MCF 10A (cell line): ENCODE data around the gene TMEM38A. TPM values are rescaled to one million over a fixed set of nuclear protein-coding genes. Genes with fewer than 3 reads are reported as not detected.

Experiments
- BruUV-seq: library from RNA; stranded (reverse); fragments of 400-500 nt; replicated peaks from 2 replicates; lab custom pipeline; 2021; lab: Mats Ljungman, UMichigan
- CTCF ChIA-PET: fragments of 300-600 bp; sonication (Branson Sonifier 250); formaldehyde crosslinking; extraction: SDS; loops from one replicate; lab custom pipeline; 2021; ENCODE audit warnings: antibody characterized with exemption, inconsistent platforms; lab: Yijun Ruan, JAX
- POLR2A ChIA-PET: fragments of 300-600, 350-650 bp; sonication (Branson Sonifier 250); formaldehyde crosslinking; extraction: SDS; loops from one replicate; lab custom pipeline; 2020; ENCODE audit warnings: antibody characterized with exemption, inconsistent platforms; lab: Yijun Ruan, JAX
- DNase-seq: peaks from one replicate; pipeline ENCODE4 v3.0.0-alpha.2; 2018; ENCODE audit not compliant: unreplicated experiment
- H3K27ac Mint-ChIP-seq: one replicate; pipeline ENCODE4 v1.8.0; 2022; ENCODE audit warnings: mild to moderate bottlenecking, low read depth, mixed read lengths; ENCODE audit not compliant: unreplicated experiment
- H3K27me3 Mint-ChIP-seq: one replicate; pipeline ENCODE4 v1.8.0; 2022; ENCODE audit warnings: mixed read lengths; ENCODE audit not compliant: insufficient read depth, unreplicated experiment
- H3K36me3 Mint-ChIP-seq: one replicate; pipeline ENCODE4 v1.8.0; 2022; ENCODE audit warnings: mild to moderate bottlenecking, moderate library complexity, mixed read lengths; ENCODE audit not compliant: insufficient read depth, unreplicated experiment
- H3K4me1 Mint-ChIP-seq: one replicate; pipeline ENCODE4 v1.8.0; 2022; ENCODE audit warnings: mixed read lengths; ENCODE audit not compliant: insufficient read depth, unreplicated experiment
- H3K4me3 Mint-ChIP-seq: one replicate; pipeline ENCODE4 v1.8.0; 2022; ENCODE audit warnings: mild to moderate bottlenecking, moderate library complexity, mixed read lengths; ENCODE audit not compliant: unreplicated experiment
- H3K9me3 Mint-ChIP-seq: one replicate; pipeline ENCODE4 v1.8.0; 2022; ENCODE audit warnings: mixed read lengths; ENCODE audit not compliant: unreplicated experiment
- CTCF ChIP-seq: fragments of 200-600 bp; IDR thresholded peaks from one replicate; pipeline ENCODE4 v1.8.0; 2022; ENCODE audit warnings: antibody characterized with exemption, mild to moderate bottlenecking; ENCODE audit not compliant: unreplicated experiment
- intact Hi-C: fragments of 100-400 bp; cut with micrococcal nuclease; formaldehyde crosslinking; loops from 2 replicates; pipeline ENCODE4 v1.14.1; 2022
- total RNA-seq: library from RNA; stranded (reverse); gene quantifications from 2 replicates; pipeline ENCODE4 v1.2.3, GENCODE V29; 2022

The TMEM38A gene
- total RNA-seq, 1 experiment from 2014 or later, result 2.1 TPM

GRCh38 chr19:16623576-16623975 is 37.4 kb upstream of the TMEM38A start:
- intact Hi-C loops, result no loop called here
- ChIA-PET CTCF (interaction anchor here (1.6 to 1.7 kb wide), 2 partner anchors 11 to 51 kb away, joined by 5 to 9 read pairs; partner anchors contain the start of gene SLC35E1), POLR2A (interaction anchor here (0.6 to 2.0 kb wide), 2 partner anchors 10 to 39 kb away, joined by 3 to 5 read pairs; no protein-coding TSS in a partner anchor)
- H3K36me3 Mint-ChIP-seq, result no peaks in the 10 kb centered on the region
- DNase-seq, result no peak
- H3K4me1 Mint-ChIP-seq, result peaks cover 43% of the 10 kb centered on the region
- BruUV-seq, result no TSS peak
- no peaks in the 10 kb centered on the region for H3K27me3 Mint-ChIP-seq
- H3K27ac Mint-ChIP-seq, result no peak overlapping the region
- no peak overlapping the region for H3K4me3 Mint-ChIP-seq
- H3K9me3 Mint-ChIP-seq, result no peaks in the 10 kb centered on the region
- no peak for TF ChIP-seq CTCF

GRCh38 chr19:16624236-16624635 is 36.7 kb upstream of the TMEM38A start:
- Mint-ChIP-seq H3K27ac (no peak overlapping the region), H3K4me3 (no peak overlapping the region), H3K27me3 (no peaks in the 10 kb centered on the region), H3K9me3 (no peaks in the 10 kb centered on the region), H3K4me1 (peaks cover 40% of the 10 kb centered on the region), H3K36me3 (no peaks in the 10 kb centered on the region)
- DNase-seq, result no peak
- ChIA-PET CTCF (interaction anchor here (0.6 to 1.7 kb wide), 4 partner anchors 8 to 217 kb away, joined by 3 to 9 read pairs (median 4); partner anchors contain the start of gene SLC35E1), POLR2A (interaction anchor here (0.6 to 2.0 kb wide), 5 partner anchors 10 to 120 kb away, joined by 3 to 5 read pairs (median 3); no protein-coding TSS in a partner anchor)
- intact Hi-C loops, result no loop called here
- no peak for TF ChIP-seq CTCF
- no TSS peak for BruUV-seq

- POLR2A ChIA-PET, result interaction anchor here (0.5 to 5.3 kb wide), 10 partner anchors 8 to 78 kb away, joined by 3 to 41 read pairs (median 5); partner anchors contain the start of genes SLC35E1, SMIM7 and TMEM38A
- peak overlapping the region; percentile 92 for H3K4me3 Mint-ChIP-seq
- H3K27ac Mint-ChIP-seq, result peak overlapping the region; percentile 11
- no peak for TF ChIP-seq CTCF
- no peaks in the 10 kb centered on the region for H3K27me3 Mint-ChIP-seq
- H3K4me1 Mint-ChIP-seq, result peaks cover 31% of the 10 kb centered on the region
- DNase-seq, result no peak
- no peaks in the 10 kb centered on the region for H3K36me3 Mint-ChIP-seq
- H3K9me3 Mint-ChIP-seq, result no peaks in the 10 kb centered on the region
- intact Hi-C loops, result no loop called here
- no TSS peak for BruUV-seq
- CTCF ChIA-PET, result interaction anchor here (0.6 to 1.7 kb wide), 6 partner anchors 9 to 56 kb away, joined by 3 to 9 read pairs (median 4); partner anchors contain the start of genes SLC35E1 and TMEM38A
These were observed 35.6 kb upstream of the TMEM38A start for GRCh38 chr19:16625163-16625958.

- DNase-seq, result no peak
- H3K27ac Mint-ChIP-seq, result peak overlapping the region; percentile 95
- peaks cover 25% of the 10 kb centered on the region for H3K4me1 Mint-ChIP-seq
- no peak for TF ChIP-seq CTCF
- no peaks in the 10 kb centered on the region for H3K9me3 Mint-ChIP-seq
- ChIA-PET CTCF (interaction anchor here (1.0 to 1.3 kb wide), 2 partner anchors 13 to 44 kb away, joined by 3 to 6 read pairs; no protein-coding TSS in a partner anchor), POLR2A (interaction anchor here (0.9 to 5.3 kb wide), 17 partner anchors 10 to 164 kb away, joined by 3 to 41 read pairs (median 13); partner anchors contain the start of genes CHERP, SLC35E1, SMIM7 and TMEM38A)
- H3K36me3 Mint-ChIP-seq, result peaks cover 6% of the 10 kb centered on the region
- intact Hi-C loops, result loop anchor here (1.0 kb wide), 1 partner anchor 57 kb away; no protein-coding TSS in a partner anchor
- peak overlapping the region; percentile 92 for H3K4me3 Mint-ChIP-seq
- no peaks in the 10 kb centered on the region for H3K27me3 Mint-ChIP-seq
- no TSS peak for BruUV-seq
These were observed 34.1 kb upstream of the TMEM38A start for GRCh38 chr19:16626796-16627192.
